B cell (primary cell): Measurements from ENCODE around the gene TAPBP.

Experiments
- CTCF ChIP-seq: fragments of 200-600 bp; IDR thresholded peaks from one replicate; pipeline ENCODE4 v1.8.0; 2022; ENCODE audit warnings: antibody characterized with exemption, mild to moderate bottlenecking
- EZH2 ChIP-seq: IDR thresholded peaks from 2 replicates; pipeline ENCODE4 v1.6.1; 2012; ENCODE audit warnings: borderline replicate concordance, low read depth, mild to moderate bottlenecking, moderate library complexity, low read length; ENCODE audit not compliant: insufficient read depth, poor library complexity, severe bottlenecking

GRCh38 chr6:33273129-33273923, 40.6 kb downstream of the TAPBP start:
- TF ChIP-seq CTCF (no peak), EZH2 (no peak)
